Mesenteric fat pad (tissue), 1 donor: ENCODE data around the gene MCMBP. TPM values are rescaled to one million over a fixed set of nuclear protein-coding genes. Genes with fewer than 3 reads are reported as not detected.
"Not testable (repeated sequence)": the region's sequence is repeated elsewhere in the genome, so short reads cannot be mapped to it uniquely, and the experiment has no call there.

Experiments used
- DNase-seq: peaks from one replicate; pipeline ENCODE4 v3.0.0-alpha.2; 2020; ENCODE audit warnings: low spot score
- total RNA-seq: library from RNA; stranded (reverse); fragmentation: NEBNext Ultra II Directional; extraction: Animal tissue kit (Norgen Biotek cat#: 25700); gene quantifications from one replicate; pipeline ENCODE4 v1.2.1, GENCODE V29; 2021
- donor health status: DM: yes; HTN: yes; CAD: no.

MCMBP gene
- total RNA-seq, 1 donor from 2014 or later = 56.0 TPM

- no peak for DNase-seq
Observed at GRCh38 chr10:119878524-119878923, 5.9 kb upstream of the MCMBP start.

GRCh38 chr10:119872860-119873681 is 428 bp upstream of the MCMBP start:
- DNase-seq = peak; percentile 97

DNA sequence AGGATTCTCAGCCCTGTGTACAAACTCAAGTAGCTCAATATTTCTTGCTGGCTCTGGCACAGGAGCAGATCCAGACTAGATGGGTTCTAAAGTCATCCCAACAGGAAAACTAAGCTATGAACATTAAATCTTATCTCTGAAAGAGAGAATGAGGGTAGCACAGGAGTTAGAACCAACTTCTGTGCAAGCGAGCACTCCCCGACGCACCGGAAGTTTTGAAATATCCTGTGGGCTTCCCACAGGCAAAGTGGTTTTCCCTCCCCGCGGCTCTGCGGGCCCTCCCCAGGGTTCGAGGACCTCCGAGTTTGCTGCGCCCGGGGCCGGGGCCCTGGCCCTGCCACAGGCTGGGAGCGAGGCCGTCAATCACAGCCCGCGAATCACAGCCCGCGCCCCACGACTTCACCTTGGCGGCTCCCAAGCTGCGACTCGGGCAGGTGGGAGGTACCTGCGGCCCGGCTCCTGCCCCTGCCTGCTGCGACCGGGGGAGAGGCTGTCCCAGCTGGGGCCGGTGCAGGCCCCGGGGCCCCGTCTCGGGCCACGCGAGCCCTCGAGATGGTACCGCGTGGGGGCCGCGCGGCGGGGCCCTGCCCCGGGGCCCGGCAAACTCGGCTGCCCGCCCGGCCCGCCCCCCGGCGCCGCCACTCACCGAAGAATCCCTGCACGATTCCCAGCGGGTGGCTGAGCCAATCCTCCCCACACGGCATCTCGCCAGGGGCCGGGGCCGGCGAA is 598 bp downstream of the MCMBP start:
- no peak for DNase-seq

DNA sequence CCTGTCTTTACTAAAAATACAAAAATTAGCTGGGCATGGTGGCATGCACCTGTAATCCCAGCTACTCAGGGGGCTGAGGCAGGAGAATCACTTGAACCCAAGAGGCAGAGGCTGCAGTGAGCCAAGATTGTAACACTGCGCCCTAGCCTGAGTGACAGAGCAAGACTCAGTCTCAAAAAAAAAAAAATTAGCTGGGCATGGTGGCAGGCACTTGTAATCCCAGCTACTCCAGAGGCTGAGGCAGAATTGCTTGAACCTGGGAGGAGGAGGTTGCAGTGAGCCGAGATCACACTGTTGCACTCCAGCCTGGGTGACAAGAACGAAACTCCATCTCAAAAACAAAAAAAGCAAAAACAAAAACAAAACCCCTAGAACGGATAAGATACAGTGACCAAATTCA is 3.2 kb downstream of the MCMBP start:
- DNase-seq = not testable (repeated sequence)

DNA sequence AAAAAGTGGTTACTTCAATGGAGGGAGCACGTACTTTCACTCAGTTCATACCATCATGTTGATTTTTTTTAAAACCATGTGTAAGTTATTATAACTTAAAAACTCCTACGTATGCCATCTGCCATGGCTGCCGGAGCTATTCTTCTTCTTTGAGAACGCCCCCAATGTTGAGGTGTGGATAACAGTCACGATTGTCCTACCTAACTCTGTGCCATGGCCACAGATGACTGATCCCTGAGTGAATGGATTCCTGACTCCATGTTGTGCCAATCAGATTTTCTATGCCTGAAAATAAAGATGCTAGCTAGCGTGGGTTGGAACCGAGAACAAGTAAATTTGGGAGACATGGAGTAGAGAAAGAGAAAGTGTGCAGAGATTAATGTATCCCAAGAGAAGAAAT is 5.3 kb downstream of the MCMBP start:
- DNase-seq = no peak

DNA sequence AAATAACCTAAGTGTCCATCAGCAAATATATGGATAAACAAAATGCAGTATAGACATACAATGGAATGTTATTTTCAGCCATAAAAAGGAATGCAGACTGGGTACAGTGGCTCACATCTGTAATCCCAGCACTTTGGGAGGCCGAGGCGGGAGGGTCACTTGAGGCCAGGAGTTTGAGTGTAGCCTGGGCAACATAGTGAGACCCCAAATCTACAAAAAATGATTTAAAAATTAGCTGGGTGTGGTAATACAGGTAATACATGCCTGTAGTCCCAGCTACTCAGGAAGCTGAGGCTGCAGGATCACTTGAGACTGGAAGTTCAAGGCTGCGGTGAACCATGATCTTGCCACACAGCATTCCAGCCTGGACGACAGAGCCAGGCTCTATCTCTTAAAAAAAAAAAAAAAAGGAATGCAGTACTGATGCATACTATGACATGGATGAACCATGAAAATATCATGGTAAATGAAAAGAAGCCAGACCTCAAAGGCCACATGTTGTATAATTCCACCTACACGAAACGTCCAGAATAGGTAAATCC is 6.9 kb downstream of the MCMBP start:
- DNase-seq = no peak

GRCh38 chr10:119863951-119864565 is 8.6 kb downstream of the MCMBP start:
- no peak for DNase-seq

GRCh38 chr10:119862524-119862923 is 10.1 kb downstream of the MCMBP start:
- no peak for DNase-seq

DNA sequence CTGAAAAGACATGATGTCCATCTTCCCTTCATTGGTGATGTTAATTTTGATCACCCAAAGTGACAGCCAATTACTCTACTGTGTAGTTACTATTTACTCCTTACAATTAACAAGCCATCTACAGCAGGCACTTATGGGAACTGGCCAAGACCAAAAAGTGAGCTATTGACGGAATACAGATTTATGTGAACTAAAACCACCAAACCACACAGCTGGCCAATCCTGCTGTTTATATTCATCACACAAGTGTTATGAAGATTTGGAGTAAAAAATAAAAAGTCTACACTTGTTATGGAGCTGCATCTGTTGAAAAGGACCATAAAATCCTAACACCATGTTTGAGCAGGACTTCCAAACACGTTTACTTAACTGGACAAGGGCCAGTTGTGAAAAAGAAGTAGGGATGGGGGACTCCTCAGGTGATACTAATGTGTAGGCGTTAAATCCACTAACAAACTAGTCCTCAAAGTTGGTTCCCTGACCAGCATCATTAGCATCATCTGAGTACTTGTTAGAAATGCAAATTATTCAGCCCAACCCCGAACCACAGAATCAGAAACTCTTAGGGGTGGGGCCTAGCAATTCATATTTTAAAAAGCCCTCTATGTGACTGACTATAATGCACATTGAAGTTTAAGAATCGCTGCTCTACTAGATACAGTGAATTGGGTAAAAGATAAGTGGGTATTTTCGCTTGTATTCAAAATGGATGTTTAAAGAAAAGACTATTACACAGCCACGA is 11.6 kb downstream of the MCMBP start:
- DNase-seq = no peak

- DNase-seq = no peak
Observed at GRCh38 chr10:119859420-119860258, 13.0 kb downstream of the MCMBP start.

DNA sequence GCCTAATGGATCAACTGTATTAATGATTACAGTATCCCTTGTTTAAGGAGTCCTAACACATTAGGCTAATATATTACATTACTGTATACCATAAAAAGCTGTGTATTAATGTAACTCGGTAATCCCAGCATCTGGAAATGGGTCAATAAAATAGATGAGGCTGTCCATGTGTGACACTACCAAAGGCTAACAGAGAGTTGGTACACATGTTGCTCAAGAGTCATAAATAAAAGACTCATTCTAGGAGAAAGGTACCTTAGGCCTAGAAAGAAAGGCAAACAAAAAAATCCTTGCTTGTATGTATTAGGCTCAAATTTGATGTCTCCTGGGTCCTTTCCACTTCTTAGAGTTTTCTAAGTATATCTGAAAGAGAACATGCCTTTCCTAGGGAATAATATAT is 14.6 kb downstream of the MCMBP start:
- DNase-seq = no peak

GRCh38 chr10:119853574-119853973 is 19.1 kb downstream of the MCMBP start:
- no peak for DNase-seq

GRCh38 chr10:119852822-119853221 is 19.8 kb downstream of the MCMBP start:
- no peak for DNase-seq

GRCh38 chr10:119852277-119852676 is 20.4 kb downstream of the MCMBP start:
- no peak for DNase-seq

- DNase-seq = no peak
Observed at GRCh38 chr10:119849944-119850343, 22.7 kb downstream of the MCMBP start.

DNA sequence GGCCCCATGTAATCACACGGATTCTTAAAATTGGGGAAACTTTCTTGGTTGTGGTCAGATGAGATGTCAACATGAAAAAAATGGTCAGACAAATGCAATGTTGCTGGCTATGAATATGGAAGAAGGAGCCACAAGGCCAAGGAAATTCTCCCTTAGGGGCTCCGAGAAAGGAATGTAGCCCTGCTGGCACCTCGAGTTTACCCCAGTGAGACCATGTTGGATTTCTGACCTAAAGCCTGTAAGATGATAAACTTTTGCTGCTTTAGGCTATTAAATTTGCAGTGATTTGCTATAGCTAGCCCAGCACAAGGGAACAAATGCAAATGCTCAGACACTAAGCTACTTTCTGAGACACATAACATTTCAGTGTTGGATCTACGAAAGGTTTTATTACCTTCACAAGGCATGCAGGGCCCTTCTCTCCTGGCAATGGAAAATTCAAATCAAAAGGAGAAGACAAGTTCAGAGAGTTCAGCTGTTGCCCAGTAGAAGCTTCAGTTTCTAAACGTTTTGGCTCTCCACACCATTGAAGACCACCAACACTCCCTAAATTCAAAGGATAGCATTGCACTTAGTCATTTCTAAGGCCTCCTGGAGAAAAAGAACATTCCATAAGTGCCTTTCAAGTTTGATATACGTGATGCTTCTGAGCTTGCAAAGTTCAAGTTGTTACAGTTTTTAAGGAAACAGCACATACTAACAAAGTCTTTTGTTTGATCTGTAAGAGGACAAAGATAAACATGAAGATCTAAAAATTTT is 23.4 kb downstream of the MCMBP start:
- DNase-seq = no peak

DNA sequence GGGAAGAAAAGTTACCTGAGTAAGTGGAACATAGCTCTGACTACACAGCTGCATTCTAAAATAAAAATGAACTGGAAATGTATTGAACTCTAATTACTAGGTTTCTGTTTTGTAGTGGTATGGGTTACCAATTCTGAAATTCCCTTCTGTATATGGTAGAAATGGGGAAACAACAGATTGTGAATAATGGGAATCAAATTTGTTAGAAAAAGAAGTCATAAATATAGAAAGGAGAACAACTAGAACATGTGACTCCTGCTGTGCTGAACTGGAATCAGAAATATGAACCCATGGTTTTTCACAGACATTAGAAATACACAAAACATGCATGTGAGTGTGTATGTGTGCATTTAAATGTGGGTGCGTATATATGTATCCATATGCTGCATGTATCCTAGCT is 27.0 kb downstream of the MCMBP start:
- DNase-seq = no peak

DNA sequence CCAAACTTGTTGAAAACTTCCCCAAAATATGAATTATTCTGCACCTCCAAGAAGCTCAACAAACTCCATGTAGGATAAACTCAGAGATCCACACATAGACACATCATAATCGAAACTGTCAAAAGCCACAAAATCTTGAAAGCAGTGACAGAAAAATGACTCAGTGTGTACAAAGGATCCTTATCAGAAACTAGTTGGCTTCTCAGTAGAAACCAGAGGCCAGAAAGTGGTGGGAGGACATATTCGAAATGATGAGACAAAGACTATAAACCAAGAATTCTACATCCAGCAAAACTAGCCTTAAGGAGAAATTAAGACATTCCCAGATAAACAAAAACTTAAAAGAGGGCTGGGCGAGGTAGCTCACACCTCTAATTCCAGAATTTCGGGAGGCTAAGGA is 38.5 kb downstream of the MCMBP start:
- no peak for DNase-seq

DNA sequence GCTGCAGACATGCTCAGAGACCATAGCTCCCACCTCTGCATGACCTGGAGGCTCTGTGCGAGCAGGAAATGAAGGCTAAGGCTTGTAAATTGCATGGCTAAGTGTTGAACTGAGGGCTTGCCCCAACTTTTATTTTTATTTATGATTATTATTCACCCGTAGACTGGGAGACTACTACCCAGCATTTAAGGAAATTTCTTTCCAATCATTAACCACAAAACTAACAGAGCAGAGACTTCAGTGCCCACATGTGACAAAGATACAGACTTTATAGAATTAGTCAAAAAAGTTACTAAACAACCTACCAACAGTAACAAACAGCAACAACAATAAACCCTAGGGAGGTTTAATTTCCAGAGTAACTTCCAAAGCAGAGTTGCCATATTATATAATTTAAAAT is 39.7 kb downstream of the MCMBP start:
- DNase-seq = no peak

DNA sequence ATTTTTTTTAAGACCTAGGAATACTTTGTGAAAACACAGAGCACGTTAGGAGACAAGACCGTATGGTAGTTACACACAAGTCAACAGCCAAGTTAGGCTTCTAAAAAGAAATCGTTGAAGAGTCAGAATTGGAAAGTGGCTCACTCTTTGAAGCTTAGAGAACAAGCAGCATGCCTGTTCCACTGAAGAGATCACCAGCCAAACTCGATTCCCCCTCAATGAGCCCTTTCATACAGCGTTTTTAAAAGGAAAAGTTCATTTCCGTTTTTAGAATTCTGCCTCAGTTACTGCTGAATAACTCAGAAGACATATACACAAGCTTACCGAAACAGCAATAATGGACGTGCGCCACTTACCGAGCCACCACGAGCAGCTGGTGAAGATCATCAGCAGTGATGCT is 41.0 kb downstream of the MCMBP start:
- no peak for DNase-seq
